Neural progenitor cell (in vitro differentiated cells): ENCODE data around the gene DOCK9.

Source experiments
- EZH2phosphoT487 ChIP-seq: fragments of 200-600 bp; sonication (generic); IDR thresholded peaks from 2 replicates; pipeline ENCODE4 v1.6.1; 2017; ENCODE audit warnings: antibody characterized with exemption
- TF ChIP-seq, protein P1 (sequence below): fragments of 200-600 bp; sonication (generic); IDR thresholded peaks from 2 replicates; pipeline ENCODE4 v1.5.1; 2017; ENCODE audit warnings: antibody characterized with exemption, mild to moderate bottlenecking

DNA sequence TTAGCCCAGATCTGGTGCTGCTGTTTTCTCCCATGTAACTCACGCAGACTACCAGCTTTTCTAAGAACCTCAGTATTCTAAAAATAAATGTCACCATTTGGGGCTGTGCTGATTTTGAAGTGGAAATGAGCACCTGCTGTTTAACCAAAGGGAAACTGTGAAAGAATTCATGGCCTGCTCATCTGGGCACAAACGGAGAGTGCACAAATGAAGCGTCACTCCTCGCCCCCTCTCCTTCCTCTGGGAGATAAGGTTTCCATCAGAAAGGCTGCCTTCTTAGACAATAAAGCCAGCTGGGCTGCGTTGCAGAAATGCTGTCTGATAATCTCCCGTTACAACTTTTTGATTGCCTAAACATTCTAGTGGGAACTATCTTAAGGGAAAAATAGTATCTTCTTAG lies 151.7 kb downstream of the DOCK9 start:
- TF ChIP-seq, protein P1, sequence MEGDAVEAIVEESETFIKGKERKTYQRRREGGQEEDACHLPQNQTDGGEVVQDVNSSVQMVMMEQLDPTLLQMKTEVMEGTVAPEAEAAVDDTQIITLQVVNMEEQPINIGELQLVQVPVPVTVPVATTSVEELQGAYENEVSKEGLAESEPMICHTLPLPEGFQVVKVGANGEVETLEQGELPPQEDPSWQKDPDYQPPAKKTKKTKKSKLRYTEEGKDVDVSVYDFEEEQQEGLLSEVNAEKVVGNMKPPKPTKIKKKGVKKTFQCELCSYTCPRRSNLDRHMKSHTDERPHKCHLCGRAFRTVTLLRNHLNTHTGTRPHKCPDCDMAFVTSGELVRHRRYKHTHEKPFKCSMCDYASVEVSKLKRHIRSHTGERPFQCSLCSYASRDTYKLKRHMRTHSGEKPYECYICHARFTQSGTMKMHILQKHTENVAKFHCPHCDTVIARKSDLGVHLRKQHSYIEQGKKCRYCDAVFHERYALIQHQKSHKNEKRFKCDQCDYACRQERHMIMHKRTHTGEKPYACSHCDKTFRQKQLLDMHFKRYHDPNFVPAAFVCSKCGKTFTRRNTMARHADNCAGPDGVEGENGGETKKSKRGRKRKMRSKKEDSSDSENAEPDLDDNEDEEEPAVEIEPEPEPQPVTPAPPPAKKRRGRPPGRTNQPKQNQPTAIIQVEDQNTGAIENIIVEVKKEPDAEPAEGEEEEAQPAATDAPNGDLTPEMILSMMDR, result no peak
- TF ChIP-seq EZH2phosphoT487, result no peak
